ENCODE results near the gene KIAA1328. TPM values are rescaled to one million over a fixed set of nuclear protein-coding genes. Genes with fewer than 3 reads are reported as not detected.
A peak's percentile ranks its signal among the peaks of the same experiment; 100 is the strongest.

KIAA1328 gene
- total RNA-seq, result 10 to 100 TPM; 17.4 to 36.1 (median 25.6) TPM

DNA sequence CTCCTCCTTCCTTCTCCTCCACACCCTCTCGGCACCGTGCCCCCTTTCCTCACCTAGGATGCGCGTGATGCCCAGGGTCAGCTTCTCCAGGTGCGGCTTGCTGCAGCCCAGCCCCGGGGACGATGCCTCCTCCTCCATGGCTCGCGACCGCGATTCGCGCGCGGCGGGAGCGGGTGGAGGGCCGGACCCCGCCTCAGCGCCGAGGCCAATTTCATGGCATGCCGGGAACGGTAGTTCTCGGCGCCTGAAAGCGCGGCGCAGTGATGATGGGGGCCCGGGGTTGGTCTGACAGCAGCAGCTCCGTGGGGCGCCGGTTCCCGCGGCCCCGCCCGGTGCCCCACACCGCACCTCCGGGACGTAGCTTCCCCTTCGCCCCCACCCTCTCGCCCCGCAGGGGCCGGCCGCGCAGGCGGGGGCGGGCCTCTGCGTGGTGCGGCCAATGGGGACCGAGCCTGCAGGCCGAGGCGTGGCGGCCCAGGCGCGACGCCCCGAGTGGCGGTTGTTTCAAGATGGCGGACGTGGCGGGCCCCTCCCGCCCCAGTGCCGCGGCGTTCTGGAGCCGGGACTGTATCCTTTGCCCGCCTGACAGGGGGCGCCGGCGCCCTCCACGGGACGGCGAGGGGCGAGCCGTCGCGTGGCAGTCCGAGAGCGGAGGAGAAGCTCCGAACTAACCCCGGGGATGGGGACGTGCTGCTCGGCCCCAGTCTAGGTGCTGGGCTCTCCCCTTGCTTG, at the start of gene KIAA1328, which contains the start of gene TPGS2:
Gene KIAA1328 (plus strand): TSS at position 498 of the 732 bp plus-strand sequence. CDS start 12 bp downstream, at position 510.
Gene TPGS2 (minus strand): TSS at position 373 of the 732 bp plus-strand sequence. CDS start 235 bp downstream, at position 138.
- DNase-seq (ENCODE audit: low spot score in 2 of 2), result peak; percentile 71 to 83
- no peaks in the 10 kb centered on the region for H3K27me3 ChIP-seq
- no peaks in the 10 kb centered on the region for H3K36me3 ChIP-seq
- H3K4me3 ChIP-seq, result peak within 1 kb of the TSS; percentile 75 to 87 (median 84)
- TF ChIP-seq POLR2A (IDR thresholded peaks at IDR 0.05), result no peak
- TF ChIP-seq POLR2AphosphoS5 (IDR thresholded peaks at IDR 0.05), result peak in 2 of 3 donors; percentile 25 to 26
- TF ChIP-seq CTCF (IDR thresholded peaks at IDR 0.05), result peak in 1 of 3 donors; percentile 8
- H3K4me1 ChIP-seq, result no peaks in the 10 kb centered on the region
- no peaks in the 10 kb centered on the region for H3K9me3 ChIP-seq
- H3K27ac ChIP-seq, result peak within 1 kb of the TSS; percentile 91 to 93
- intact Hi-C loops (cut with DNase I; ENCODE audit: low total_unique reads), result no loop called here

DNA sequence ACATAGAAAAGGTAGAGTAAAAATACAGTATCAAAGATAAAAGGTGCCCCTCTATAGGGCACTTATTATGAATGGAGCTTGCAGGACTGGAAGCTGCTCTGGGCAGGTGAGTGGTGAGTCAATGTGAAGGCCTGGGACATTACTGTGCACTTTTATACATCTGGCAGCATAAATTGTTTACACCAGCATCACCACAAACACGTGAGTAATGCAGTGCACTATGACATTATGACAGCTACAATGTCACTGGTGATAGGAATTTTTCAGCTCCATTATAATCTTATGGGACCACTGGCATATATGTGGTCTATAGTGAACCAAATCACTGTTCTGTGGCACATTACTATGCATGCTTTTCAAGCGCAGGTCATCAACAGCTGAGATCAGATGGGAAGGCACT, 48.2 kb upstream of the KIAA1328 start:
- H3K36me3 ChIP-seq, result no peaks in the 10 kb centered on the region
- H3K9me3 ChIP-seq, result no peaks in the 10 kb centered on the region
- intact Hi-C loops (cut with DNase I; ENCODE audit: low total_unique reads), result no loop called here
- H3K27me3 ChIP-seq, result no peaks in the 10 kb centered on the region
- no peak overlapping the region for H3K27ac ChIP-seq
- H3K4me1 ChIP-seq, result no peaks in the 10 kb centered on the region
- DNase-seq (ENCODE audit: low spot score in 2 of 2), result no peak
- no peak overlapping the region for H3K4me3 ChIP-seq
- no peak for TF ChIP-seq CTCF (IDR thresholded peaks at IDR 0.05)
- no peak for TF ChIP-seq POLR2AphosphoS5 (IDR thresholded peaks at IDR 0.05)
- TF ChIP-seq POLR2A (IDR thresholded peaks at IDR 0.05), result no peak

GRCh38 chr18:36782710-36783109, 46.2 kb upstream of the KIAA1328 start:
- Histone ChIP-seq H3K36me3 (no peaks in the 10 kb centered on the region), H3K4me3 (no peak overlapping the region), H3K4me1 (peaks cover 0 to 17% of the 10 kb centered on the region in 2 donors), H3K27ac (peak overlapping the region; percentile 30 to 36), H3K27me3 (no peaks in the 10 kb centered on the region), H3K9me3 (no peaks in the 10 kb centered on the region)
- intact Hi-C loops (cut with DNase I; ENCODE audit: low total_unique reads), result no loop called here
- TF ChIP-seq POLR2AphosphoS5 (IDR thresholded peaks at IDR 0.05) (no peak), POLR2A (IDR thresholded peaks at IDR 0.05) (no peak), CTCF (IDR thresholded peaks at IDR 0.05) (no peak)
- peak in 1 of 2 donors; percentile 36 for DNase-seq (ENCODE audit: low spot score in 2 of 2)

GRCh38 chr18:36783792-36784191, 45.1 kb upstream of the KIAA1328 start:
- TF ChIP-seq POLR2A (IDR thresholded peaks at IDR 0.05) (no peak), POLR2AphosphoS5 (IDR thresholded peaks at IDR 0.05) (no peak), CTCF (IDR thresholded peaks at IDR 0.05) (no peak)
- H3K27me3 ChIP-seq, result no peaks in the 10 kb centered on the region
- intact Hi-C loops (cut with DNase I; ENCODE audit: low total_unique reads), result no loop called here

GRCh38 chr18:36786686-36787085, 42.2 kb upstream of the KIAA1328 start:
- no peaks in the 10 kb centered on the region for H3K27me3 ChIP-seq
- H3K9me3 ChIP-seq, result no peaks in the 10 kb centered on the region
- intact Hi-C loops (cut with DNase I; ENCODE audit: low total_unique reads), result no loop called here
- peak in 1 of 2 donors; percentile 77 for DNase-seq (ENCODE audit: low spot score in 2 of 2)
- peaks cover 0 to 17% of the 10 kb centered on the region in 2 donors for H3K4me1 ChIP-seq
- peak overlapping the region; percentile 73 to 79 for H3K27ac ChIP-seq
- H3K36me3 ChIP-seq, result no peaks in the 10 kb centered on the region
- H3K4me3 ChIP-seq, result no peak overlapping the region
- TF ChIP-seq CTCF (IDR thresholded peaks at IDR 0.05) (no peak), POLR2AphosphoS5 (IDR thresholded peaks at IDR 0.05) (peak; percentile 49 to 69 (median 51))

More at GRCh38 chr18:36783792-36784191, 45.1 kb upstream of the KIAA1328 start:
- DNase-seq (ENCODE audit: low spot score in 2 of 2), result no peak
- Histone ChIP-seq H3K9me3 (no peaks in the 10 kb centered on the region), H3K4me3 (no peak overlapping the region), H3K36me3 (no peaks in the 10 kb centered on the region), H3K4me1 (peaks cover 0 to 17% of the 10 kb centered on the region in 2 donors), H3K27ac (no peak overlapping the region)
